Measurements from ENCODE around the gene CYP2C18.

GRCh38 chr10:94735197-94735596 is 51.7 kb downstream of the CYP2C18 start:
- TF ChIP-seq, protein P1, sequence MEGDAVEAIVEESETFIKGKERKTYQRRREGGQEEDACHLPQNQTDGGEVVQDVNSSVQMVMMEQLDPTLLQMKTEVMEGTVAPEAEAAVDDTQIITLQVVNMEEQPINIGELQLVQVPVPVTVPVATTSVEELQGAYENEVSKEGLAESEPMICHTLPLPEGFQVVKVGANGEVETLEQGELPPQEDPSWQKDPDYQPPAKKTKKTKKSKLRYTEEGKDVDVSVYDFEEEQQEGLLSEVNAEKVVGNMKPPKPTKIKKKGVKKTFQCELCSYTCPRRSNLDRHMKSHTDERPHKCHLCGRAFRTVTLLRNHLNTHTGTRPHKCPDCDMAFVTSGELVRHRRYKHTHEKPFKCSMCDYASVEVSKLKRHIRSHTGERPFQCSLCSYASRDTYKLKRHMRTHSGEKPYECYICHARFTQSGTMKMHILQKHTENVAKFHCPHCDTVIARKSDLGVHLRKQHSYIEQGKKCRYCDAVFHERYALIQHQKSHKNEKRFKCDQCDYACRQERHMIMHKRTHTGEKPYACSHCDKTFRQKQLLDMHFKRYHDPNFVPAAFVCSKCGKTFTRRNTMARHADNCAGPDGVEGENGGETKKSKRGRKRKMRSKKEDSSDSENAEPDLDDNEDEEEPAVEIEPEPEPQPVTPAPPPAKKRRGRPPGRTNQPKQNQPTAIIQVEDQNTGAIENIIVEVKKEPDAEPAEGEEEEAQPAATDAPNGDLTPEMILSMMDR (IDR thresholded peaks at IDR 0.05): no peak
- TF ChIP-seq ZFX (IDR thresholded peaks at IDR 0.05; ENCODE audit: borderline replicate concordance): no peak

Measured in 22Rv1 (cell line).